HG03521 (cell line): ENCODE results near the gene ALX3.
A peak's percentile ranks its signal among the peaks of the same experiment; 100 is the strongest.

Experiments
- ATAC-seq: cut with Tn5 transposase; IDR thresholded peaks from one replicate; pipeline ENCODE4 v1.9.1; 2021; ENCODE audit warnings: mild to moderate bottlenecking, moderate library complexity; ENCODE audit not compliant: unreplicated experiment

ALX3 gene

GRCh38 chr1:110070671-110071242 lies at the start of gene ALX3:
TSS of gene ALX3 (minus strand) at chr1:110070672. CDS start at chr1:110070612, 60 bp downstream.
- ATAC-seq = no peak

- no peak for ATAC-seq
Measured at GRCh38 chr1:110119843-110120242, 49.4 kb upstream of the ALX3 start.

DNA sequence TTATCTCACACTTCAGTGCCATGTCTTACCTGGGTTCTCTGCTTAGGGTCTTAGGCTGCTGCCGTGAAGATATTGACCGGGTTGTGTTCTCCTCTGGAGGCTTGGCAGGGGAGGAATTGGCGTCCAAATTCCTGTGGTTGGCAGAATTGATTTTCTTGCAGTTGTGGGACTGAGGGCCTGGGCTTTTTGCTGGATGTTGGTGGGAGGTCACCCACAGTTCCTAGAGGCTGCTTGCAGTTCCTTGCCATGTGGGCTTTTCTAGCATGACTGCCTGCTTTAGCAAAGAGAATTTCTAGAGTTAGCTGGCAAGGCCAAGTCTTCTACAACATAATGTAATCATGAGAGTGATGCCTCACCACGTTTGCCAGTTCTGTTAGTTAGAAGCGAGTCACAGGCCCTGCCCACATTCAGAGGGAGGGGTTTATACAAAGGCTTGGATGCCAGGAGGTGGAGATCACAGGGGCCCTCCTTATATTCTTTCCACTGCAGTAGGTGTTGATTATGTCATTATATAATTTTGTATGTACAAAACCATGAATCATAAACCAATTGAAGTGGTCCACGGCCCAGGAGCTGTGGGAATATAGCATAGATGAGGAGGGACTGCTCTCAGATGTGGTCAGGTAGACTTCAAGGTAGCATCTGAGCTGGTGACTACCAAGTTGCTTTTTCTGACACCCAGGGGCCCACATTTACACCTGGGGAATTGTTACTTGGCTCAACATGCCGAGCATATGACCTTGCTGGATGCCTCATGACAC lies 48.3 kb upstream of the ALX3 start:
- no peak for ATAC-seq

DNA sequence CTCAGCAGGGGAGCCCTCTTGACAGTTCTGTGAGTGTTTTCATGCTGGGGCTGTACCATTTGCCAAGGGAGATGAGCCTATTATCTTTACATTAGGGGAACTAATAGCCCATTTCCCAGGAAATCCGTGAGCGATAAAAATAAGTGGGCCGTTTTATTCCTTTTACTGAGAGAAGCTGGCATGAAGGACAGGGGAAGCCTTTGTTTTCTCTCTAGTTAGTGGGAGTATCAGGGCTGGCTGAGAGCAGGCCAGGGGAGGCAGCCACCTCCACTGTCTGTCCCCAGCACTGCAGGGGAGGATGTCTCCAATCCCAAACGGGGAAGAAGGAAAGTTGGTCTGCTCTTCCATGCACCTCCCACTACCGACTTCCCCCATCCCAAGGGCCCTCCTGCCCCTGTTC lies 44.3 kb upstream of the ALX3 start:
- no peak for ATAC-seq

DNA sequence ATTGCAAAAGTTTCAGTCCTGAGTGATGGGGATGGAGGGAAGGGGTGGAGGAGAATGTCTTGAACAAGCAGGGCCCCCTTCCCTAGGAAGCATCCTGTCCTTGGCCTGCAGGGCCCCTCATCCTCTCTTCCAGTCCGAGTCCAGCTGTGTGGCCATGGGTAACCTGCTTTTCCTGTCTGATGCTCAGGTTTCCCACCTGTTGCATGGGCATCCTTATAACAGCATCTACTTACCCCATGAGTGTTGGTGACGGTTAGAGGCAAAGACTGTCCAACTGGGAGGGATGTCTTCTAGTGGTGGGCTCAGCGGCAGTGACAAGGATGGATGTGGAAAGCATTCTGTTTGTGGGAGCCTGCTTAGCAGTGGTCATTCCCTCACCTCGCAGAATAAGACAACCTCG lies 43.7 kb upstream of the ALX3 start:
- ATAC-seq = no peak

GRCh38 chr1:110113551-110113950 lies 43.1 kb upstream of the ALX3 start:
- no peak for ATAC-seq

GRCh38 chr1:110112656-110113055 lies 42.2 kb upstream of the ALX3 start:
- ATAC-seq = no peak

DNA sequence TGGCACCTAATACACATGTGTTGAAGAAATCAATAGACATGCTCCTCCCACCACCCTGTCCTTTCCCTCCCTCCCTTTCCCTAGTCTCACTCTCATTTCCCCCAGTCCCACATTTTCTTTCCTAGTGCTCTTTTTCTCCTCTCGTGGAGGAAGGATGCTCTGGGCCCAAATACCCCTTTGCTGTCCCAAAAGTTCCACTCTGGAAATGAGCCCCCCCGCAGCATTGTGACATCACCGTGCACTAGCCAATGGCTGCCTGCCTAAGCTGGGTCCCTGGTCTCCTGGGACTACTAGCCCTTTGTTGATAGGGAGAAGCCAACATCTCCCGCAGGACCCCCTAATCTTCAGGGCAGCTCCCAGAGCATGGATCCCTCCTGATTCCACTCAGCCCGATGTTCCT lies 41.7 kb upstream of the ALX3 start, which contains the start of gene UBL4B:
UBL4B (plus strand) TSS at position 301 of the 400 bp plus-strand sequence; CDS start at position 393, 92 bp downstream.
- ATAC-seq = no peak

DNA sequence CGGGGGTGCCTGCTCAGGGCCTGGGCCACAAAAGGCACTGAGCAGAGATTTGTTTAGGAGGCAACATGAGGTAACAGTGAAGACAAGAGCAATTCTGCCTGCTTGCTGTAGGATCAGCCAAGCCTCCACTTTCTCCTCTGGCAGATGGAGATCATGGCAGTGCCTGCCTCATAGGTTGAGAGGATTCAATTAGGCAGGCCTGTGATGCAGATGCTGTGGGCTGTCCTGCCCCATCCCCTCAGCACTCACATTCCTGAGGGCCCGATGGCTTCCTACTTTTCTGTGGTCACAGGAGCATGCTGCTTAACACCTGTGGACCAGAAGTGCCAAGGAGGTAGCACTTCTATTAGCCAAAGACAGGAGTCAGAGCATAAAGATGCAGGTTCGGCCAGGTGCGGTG lies 40.6 kb upstream of the ALX3 start:
- no peak for ATAC-seq

GRCh38 chr1:110107867-110108469 lies 37.5 kb upstream of the ALX3 start:
- no peak for ATAC-seq

DNA sequence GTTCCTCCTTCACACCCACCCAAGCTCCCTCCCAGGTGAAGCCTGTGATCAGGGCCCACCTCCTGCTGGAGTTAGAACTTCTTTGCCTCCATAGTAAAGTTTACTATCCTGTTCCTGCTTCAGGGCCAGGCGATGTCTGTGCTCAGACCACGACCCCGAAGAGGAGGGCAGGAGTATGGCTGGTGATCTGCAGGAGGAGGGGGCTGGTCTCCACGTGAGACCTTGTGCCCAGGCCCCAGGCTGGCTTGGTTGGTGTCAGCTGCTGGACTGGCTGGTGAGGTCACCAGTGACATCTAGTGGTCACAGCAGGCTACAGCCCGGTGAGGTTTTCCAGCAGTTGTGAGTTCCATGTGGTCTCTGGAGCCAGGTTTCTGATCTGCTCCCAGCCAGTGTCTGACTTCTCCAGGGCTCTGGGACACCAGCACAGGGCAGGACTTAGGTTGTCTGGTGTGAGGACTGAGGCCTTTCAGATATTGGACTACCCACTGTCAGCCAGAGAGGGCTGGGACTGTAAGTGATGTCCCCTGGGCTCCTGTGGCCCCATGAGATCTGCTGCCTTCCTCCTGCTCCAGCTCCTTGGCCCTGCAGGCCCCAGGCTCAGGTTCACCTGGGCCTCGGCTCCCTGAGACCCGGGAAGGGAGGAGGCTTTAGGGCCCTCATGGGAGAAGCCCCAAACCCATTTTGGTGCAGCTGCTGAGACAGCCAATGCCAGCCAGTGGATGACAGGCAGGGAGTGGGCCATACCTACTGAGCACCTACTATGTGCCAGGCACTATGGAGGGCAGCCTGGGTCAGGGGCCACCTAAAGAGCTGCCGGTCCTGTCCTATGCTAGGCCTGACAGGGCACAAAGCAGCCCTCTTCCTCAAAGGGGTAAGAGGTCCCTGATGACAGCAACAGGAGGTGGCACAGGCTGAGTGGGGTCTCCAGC lies 35.8 kb upstream of the ALX3 start:
- peak; percentile 51 for ATAC-seq

DNA sequence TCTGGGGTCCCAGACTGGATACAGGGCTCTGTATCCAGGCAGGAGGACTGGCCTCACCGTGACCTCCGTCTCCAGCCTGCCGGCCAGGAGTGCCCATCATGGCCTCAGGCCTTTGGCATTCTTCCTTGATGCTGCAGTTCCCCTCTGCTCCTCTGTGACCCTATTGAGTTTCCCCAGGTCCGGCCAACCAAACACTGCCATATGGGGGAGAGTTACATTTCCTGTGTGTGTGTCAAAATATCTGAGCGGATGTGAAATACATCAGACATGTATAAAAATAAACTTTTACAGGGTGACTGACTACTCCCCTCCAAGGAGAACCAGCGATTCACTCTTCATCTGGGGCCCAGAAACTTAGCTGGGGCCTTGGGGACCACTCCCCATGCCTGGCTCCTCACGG lies 31.6 kb upstream of the ALX3 start:
- no peak for ATAC-seq

DNA sequence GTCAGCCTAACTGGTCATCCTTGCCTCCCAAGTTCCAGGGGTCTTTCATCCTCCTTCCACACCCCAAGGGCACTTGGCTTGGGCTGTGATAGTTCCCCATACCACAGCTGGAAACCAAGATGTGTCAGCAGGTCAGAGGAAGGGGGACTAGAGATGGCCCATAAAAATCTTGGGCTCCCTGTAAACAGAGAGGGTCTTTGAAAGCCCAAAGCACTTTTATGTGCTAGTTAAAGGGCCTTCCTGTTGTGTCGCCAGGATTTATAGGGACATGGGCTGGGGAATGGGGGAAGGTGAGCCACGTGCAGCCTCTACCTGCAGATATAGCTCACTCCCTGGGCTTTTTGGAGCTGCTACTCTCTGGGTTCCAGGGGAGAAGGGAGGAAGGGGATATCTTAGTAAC lies 29.9 kb upstream of the ALX3 start:
- ATAC-seq = no peak

DNA sequence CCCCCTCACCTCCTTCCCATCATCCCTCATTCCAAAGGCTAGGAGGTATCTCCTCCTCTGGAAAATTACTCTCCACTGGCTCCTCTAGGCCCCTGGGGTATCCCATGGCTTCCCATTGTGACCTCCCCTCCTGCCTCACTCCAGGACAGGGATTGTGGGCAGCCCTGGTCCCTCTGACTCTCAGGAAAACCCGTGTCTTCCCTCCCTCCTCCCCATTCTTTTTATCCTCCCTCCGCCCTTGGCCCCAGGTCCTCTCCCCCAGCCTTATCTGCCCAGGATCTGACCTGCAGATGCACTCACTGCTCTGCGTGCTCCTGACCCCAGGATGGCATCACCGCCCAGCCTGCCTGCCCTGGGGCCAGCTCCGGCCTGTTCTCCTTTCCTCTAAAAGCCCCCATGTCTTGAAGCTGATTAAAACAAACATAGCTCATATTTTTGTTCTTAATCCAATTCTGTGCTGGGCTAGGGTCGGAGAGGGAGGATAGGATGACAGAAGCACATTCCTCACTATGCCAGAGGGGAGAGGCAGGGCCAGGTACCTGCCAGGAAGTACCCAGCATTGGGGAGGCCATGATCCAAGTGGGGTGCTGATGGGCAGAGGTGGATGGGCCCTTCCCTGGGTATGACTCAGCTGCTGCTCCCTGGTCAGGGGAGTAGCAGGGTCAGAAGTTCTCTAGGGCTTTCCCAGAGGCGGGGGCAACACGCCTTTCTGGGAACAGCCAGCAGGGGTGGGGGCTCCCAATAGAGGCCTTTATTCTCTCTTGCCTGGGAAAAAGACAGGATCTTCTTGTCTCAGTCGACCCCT lies 28.0 kb upstream of the ALX3 start:
- ATAC-seq = no peak

GRCh38 chr1:110097507-110098221 lies 27.2 kb upstream of the ALX3 start:
- no peak for ATAC-seq

DNA sequence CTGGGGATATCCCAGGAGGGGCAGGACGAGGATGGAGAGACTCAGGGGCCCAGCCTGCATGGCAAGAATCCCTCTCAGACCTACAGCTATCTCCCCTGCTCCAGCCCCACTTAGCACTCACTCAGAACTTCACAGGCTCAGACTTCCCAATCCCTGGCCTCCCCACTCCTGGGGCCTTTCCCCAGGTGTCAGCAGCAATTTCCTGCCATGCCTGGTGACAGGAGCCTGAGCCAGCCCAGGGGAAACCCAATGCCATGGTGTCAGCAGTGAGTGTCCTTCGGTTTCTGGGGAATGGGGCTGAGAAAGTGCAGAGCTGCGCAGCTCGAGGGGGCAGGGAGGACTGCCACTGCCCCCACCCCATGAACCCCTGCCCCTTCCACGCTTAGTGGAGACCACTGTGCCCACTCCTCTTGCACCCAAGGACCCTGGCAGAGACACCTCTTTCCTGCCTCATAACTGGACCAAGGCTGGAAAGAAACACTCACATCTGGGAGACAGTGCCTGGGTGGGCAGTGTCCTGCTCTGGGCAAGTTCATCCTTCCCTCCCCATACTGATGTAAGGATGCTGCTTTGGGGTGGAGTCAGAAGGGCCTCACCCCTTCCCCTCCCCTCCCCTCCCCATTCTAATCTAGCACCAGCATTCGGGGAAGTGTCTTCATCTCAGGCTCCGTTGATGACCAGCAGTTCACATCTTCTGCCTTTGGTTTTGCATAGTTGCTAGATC lies 24.6 kb upstream of the ALX3 start:
- no peak for ATAC-seq

DNA sequence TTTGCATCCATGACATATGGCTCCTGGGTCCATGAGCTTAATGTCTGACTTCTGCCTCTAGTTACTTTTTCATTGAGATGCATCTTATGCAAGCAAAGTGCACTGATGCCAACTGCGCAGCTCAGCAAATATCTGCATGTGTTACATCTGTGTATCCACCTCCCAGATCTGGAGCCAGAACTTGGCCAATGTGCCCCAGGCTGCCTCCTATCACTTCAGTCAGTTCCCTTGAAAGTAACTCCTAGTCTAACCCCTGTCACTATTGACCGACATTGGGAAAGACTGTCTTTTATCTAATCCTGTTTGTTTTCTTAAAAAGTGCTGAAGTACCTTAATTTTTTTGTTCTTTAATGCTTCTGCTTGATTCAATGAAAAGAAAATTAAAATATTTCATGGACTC lies 22.5 kb upstream of the ALX3 start:
- no peak for ATAC-seq

DNA sequence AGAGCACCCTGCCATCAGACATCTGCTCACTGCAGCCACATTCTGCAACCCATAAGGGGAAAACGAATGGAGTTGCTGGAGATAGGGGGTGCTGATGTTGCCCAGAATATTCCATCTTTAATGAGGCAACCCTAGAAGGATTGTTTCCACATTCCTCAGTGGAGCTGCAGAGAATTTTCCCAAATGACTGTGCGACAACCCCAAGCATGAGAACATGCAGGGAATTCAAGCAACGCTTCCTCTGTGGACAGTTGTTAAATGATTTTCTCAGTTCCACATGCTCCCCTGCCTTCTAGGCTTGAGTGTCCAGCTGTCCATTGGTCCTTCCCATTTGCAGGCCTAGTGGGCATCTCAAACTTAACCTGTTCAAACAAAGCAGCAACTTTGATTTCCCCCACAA lies 21.3 kb upstream of the ALX3 start:
- ATAC-seq = no peak

- ATAC-seq = no peak
Measured at GRCh38 chr1:110091381-110091780, 20.9 kb upstream of the ALX3 start.
